Heart right ventricle (tissue), 16 donors: ENCODE measurements around the gene SMIM11. TPM values are rescaled to one million over a fixed set of nuclear protein-coding genes. Genes with fewer than 3 reads are reported as not detected.

Source experiments
- ATAC-seq, 8 donors: fragments of 200-7000 bp; cut with Tn5 transposase; one replicate each; pipeline ENCODE4 v1.9.1; 2020; ENCODE audit warnings: mild to moderate bottlenecking in 8 of 8, moderate library complexity in 8 of 8, moderate number of reproducible peaks in 1 of 8
- DNase-seq, 2 donors: peaks; one replicate each; pipeline ENCODE4 v3.0.0-alpha.2; 2020
- H3K27ac ChIP-seq, 10 donors: fragments of 200-600 bp; sonication (generic) in 2 of 10; one replicate each; pipeline versions ENCODE4 v1.5.0 to v1.8.0; 2020 to 2022; ENCODE audit warnings: mild to moderate bottlenecking in 3 of 10
- H3K27me3 ChIP-seq, 7 donors: fragments of 200-600 bp; one replicate each; pipeline ENCODE4 v1.8.0; 2021 to 2022; ENCODE audit warnings: mild to moderate bottlenecking in 2 of 7
- H3K36me3 ChIP-seq, 9 donors: fragments of 200-600 bp; sonication (generic) in 1 of 9; one replicate each; pipeline versions ENCODE4 v1.5.0 to v1.8.0; 2020 to 2022; ENCODE audit warnings: mild to moderate bottlenecking in 2 of 9
- H3K4me1 ChIP-seq, 9 donors: fragments of 200-600 bp; sonication (generic) in 1 of 9; one replicate each; pipeline versions ENCODE4 v1.5.0 to v1.8.0; 2020 to 2022; ENCODE audit warnings: mild to moderate bottlenecking in 4 of 9
- H3K4me3 ChIP-seq, 10 donors: fragments of 200-600 bp; sonication (generic) in 2 of 10; one replicate each; pipeline versions ENCODE4 v1.5.0 to v1.8.0; 2020 to 2022; ENCODE audit warnings: mild to moderate bottlenecking in 7 of 10, moderate library complexity in 2 of 10
- H3K9me3 ChIP-seq, 11 donors: fragments of 200-600 bp in 10 of 11; sonication (generic) in 2 of 11; one replicate each; pipeline versions ENCODE4 v1.5.0 to v1.8.0; 2013 to 2022; ENCODE audit warnings: mild to moderate bottlenecking in 2 of 11, control low read depth in 1 of 11, moderate library complexity in 1 of 11
- CTCF ChIP-seq, 9 donors: fragments of 200-600 bp; sonication (generic) in 2 of 9; IDR thresholded peaks; one replicate each; pipeline versions ENCODE4 v1.5.0 to v1.8.0; 2021 to 2022; ENCODE audit warnings: antibody characterized with exemption in 9 of 9, mild to moderate bottlenecking in 5 of 9, moderate library complexity in 1 of 9
- WGBS, 2 donors: extraction: QIAGEN DNeasy Blood & Tissue Kit; methylation state at CpG; one replicate each; pipeline ENCODE4 v1.1.7; 2013; ENCODE audit warnings: inconsistent platforms in 1 of 2; 5-methylcytosine and 5-hydroxymethylcytosine counted together
- intact Hi-C, 10 donors: fragments of 100-400 bp; cut with DNase I; formaldehyde crosslinking; loops; one replicate each; pipeline versions ENCODE4 v1.11.1 to v1.14.2; 2022
- polyA plus RNA-seq, 2 donors: library from polyadenylated mRNA; stranded (reverse); fragments of 200-250 nt; gene quantifications; one replicate each; pipeline ENCODE4 v1.2.3, GENCODE V29; 2013
- total RNA-seq, 10 donors: library from RNA; stranded (reverse); fragmentation: NEBNext Ultra II Directional in 3 of 10; extraction: Animal tissue kit (Norgen Biotek cat#: 25700) in 3 of 10; gene quantifications; one replicate each; pipeline versions ENCODE4 v1.2.1 to v1.2.4, GENCODE V29; 2021 to 2023
- donor health status: Arrhythmogenic right ventricular cardiomyopathy.
- donor health status: ischemic (EF 13 %, LVEDD 7.1; RV severe dilation, severe dysfunction).
- donor health status: healthy with polysubstance abuse.
- donor health status: DM: no; HTN: yes; CAD: no.
- donor health status: DM: no; HTN: no; CAD: no.
- donor health status: ischemic (EF 25% LVEDD 6.9; RV normal size, moderate dysfunction).
- donor health status: ischemic (EF 25% LVEDD 5.7; RV mildly dilated, moderate dysfunction).
- donor health status: healthy.
- donor health status: DM: yes; HTN: yes; CAD: no.
- donor health status: Ischemic cardiomyopathy.
- donor health status: ischemic (EF 35%, LVEDD 5.7; RV mildly dilated, moderate dysfunction).
- donor health status: nonischemic (EF 11% LVEDD 7.7; RV severe dilation, severe dysfunction).
- donor health status: DM: yes; HTN: yes; CAD: no.
- donor health status: PGD.
- donor health status: ischemic (EF 29% LVEDD 5.4; RV normal size, mild dysfunction).
- donor health status: nonischemic (EF 23%, LVEDD 6.1; RV moderate dilation, normal function).

SMIM11 gene
- total and polyA plus RNA-seq, 12 donors: 0.80 to 21.4 (median 5.9) TPM

- Histone ChIP-seq H3K4me1 (peaks cover 0 to 3% (median 0%) of the 10 kb centered on the region in 9 donors), H3K9me3 (peaks cover 0 to 1% (median 0%) of the 10 kb centered on the region in 11 donors), H3K4me3 (no peak within 1 kb of the TSS), H3K27ac (no peak within 1 kb of the TSS), H3K36me3 (no peaks in the 10 kb centered on the region), H3K27me3 (peaks cover 0 to 19% (median 0%) of the 10 kb centered on the region in 7 donors)
- ATAC-seq (no peak), DNase-seq (no peak)
- no peak for TF ChIP-seq CTCF (IDR thresholded peaks at IDR 0.05)
- WGBS, 2 donors: 71 to 93% methylated on average over 3 of the region's 3 CpGs
- intact Hi-C loops: no loop called here
These were observed 11.6 kb upstream of the SMIM11 start, which contains the start of gene KCNE2 for GRCh38 chr21:34363733-34364132. Gene KCNE2, plus strand, starts transcription at chr21:34364006. Its CDS starts 6,473 bp downstream, at chr21:34370479.

- no peaks in the 10 kb centered on the region for H3K9me3 ChIP-seq
- ATAC-seq: no peak
- TF ChIP-seq CTCF (IDR thresholded peaks at IDR 0.05): no peak
- H3K4me3 ChIP-seq: no peak overlapping the region
- H3K27ac ChIP-seq: no peak overlapping the region
- peaks cover 0 to 12% (median 0%) of the 10 kb centered on the region in 7 donors for H3K27me3 ChIP-seq
- DNase-seq: no peak
- H3K36me3 ChIP-seq: no peaks in the 10 kb centered on the region
- intact Hi-C loops: no loop called here
- H3K4me1 ChIP-seq: peaks cover 0 to 3% (median 0%) of the 10 kb centered on the region in 9 donors
These were observed 10.4 kb upstream of the SMIM11 start for GRCh38 chr21:34364921-34365320.

GRCh38 chr21:34365809-34366208 lies 9.5 kb upstream of the SMIM11 start:
- ATAC-seq (no peak), DNase-seq (no peak)
- WGBS, 2 donors: 66 to 67% methylated on average over 6 of the region's 6 CpGs
- H3K4me1 ChIP-seq: peaks cover 0 to 3% (median 0%) of the 10 kb centered on the region in 9 donors
- peaks cover 0 to 6% (median 0%) of the 10 kb centered on the region in 7 donors for H3K27me3 ChIP-seq
- H3K27ac ChIP-seq: no peak overlapping the region
- no peaks in the 10 kb centered on the region for H3K9me3 ChIP-seq
- intact Hi-C loops: no loop called here
- H3K36me3 ChIP-seq: no peaks in the 10 kb centered on the region
- no peak overlapping the region for H3K4me3 ChIP-seq
- TF ChIP-seq CTCF (IDR thresholded peaks at IDR 0.05): no peak

- Histone ChIP-seq H3K27ac (no peak overlapping the region), H3K4me1 (peaks cover 0 to 3% (median 0%) of the 10 kb centered on the region in 9 donors), H3K9me3 (no peaks in the 10 kb centered on the region), H3K27me3 (no peaks in the 10 kb centered on the region), H3K4me3 (no peak overlapping the region), H3K36me3 (no peaks in the 10 kb centered on the region)
- peak in 3 of 8 donors; percentile 38 to 67 (median 65) for ATAC-seq
- intact Hi-C loops: no loop called here
- WGBS, 2 donors: 62 to 64% methylated on average over 3 of the region's 3 CpGs
- peak; percentile 22 to 75 (median 66) for TF ChIP-seq CTCF (IDR thresholded peaks at IDR 0.05)
- no peak for DNase-seq
These were observed 7.9 kb upstream of the SMIM11 start for GRCh38 chr21:34367320-34367935.
